Subcutaneous abdominal adipose tissue (tissue), 5 donors: ENCODE measurements around the gene MRPL33.
"Not testable (repeated sequence)": the region's sequence is repeated elsewhere in the genome, so short reads cannot be mapped to it uniquely, and the experiment has no call there.

Experiments used
- H3K27ac ChIP-seq: one replicate; pipeline ENCODE4 v1.7.0; 2013; ENCODE audit warnings: low read depth, mild to moderate bottlenecking, inconsistent platforms, low read length, moderate library complexity
- H3K27me3 ChIP-seq, 5 donors: one replicate each; pipeline ENCODE4 v1.7.0; 2013; ENCODE audit warnings: low read length in 5 of 5, inconsistent platforms in 1 of 5; ENCODE audit not compliant: control insufficient read depth in 5 of 5, insufficient read depth in 4 of 5
- H3K36me3 ChIP-seq, 5 donors: one replicate each; pipeline ENCODE4 v1.7.0; 2013; ENCODE audit warnings: low read length in 5 of 5; ENCODE audit not compliant: control insufficient read depth in 5 of 5, insufficient read depth in 5 of 5
- H3K4me1 ChIP-seq, 5 donors: one replicate each; pipeline ENCODE4 v1.7.0; 2013; ENCODE audit warnings: low read length in 5 of 5, mild to moderate bottlenecking in 3 of 5, moderate library complexity in 1 of 5; ENCODE audit not compliant: control insufficient read depth in 5 of 5, insufficient read depth in 5 of 5
- H3K4me3 ChIP-seq, 5 donors: one replicate each; pipeline ENCODE4 v1.7.0; 2013; ENCODE audit warnings: low read length in 5 of 5, low read depth in 1 of 5
- H3K9ac ChIP-seq, 5 donors: one replicate each; pipeline ENCODE4 v1.7.0; 2013; ENCODE audit warnings: low read length in 5 of 5, mild to moderate bottlenecking in 4 of 5, moderate library complexity in 3 of 5
- H3K9me3 ChIP-seq, 5 donors: one replicate each; pipeline ENCODE4 v1.7.0; 2013; ENCODE audit warnings: low read length in 5 of 5; ENCODE audit not compliant: control insufficient read depth in 5 of 5
- donor health status: healthy.
- donor health status: healthy.
- donor health status: healthy.
- donor health status: healthy.
- donor health status: healthy.

Gene MRPL33

DNA sequence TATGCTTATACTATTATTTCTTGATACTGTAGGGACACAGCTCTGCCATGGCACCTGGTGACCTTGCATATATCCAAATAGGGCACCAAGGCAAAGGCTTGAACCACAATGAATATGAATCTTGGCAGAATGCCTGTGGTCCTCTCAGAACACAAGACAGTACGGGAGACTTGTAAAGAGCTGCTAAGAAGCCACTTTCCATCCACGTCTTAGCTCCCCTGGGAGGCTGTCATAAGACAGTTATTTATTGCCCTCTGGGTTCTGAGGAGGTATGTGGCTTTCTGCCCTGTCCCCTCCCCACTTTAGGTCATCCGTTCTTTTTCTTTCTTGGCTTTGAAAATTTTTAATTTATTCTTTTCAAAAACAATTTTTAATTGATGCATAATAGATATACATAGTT, 29.8 kb upstream of the MRPL33 start:
- Histone ChIP-seq H3K27ac (no peak overlapping the region), H3K9ac (no peak overlapping the region), H3K9me3 (peaks cover 0 to 4% (median 0%) of the 10 kb centered on the region in 5 donors)

DNA sequence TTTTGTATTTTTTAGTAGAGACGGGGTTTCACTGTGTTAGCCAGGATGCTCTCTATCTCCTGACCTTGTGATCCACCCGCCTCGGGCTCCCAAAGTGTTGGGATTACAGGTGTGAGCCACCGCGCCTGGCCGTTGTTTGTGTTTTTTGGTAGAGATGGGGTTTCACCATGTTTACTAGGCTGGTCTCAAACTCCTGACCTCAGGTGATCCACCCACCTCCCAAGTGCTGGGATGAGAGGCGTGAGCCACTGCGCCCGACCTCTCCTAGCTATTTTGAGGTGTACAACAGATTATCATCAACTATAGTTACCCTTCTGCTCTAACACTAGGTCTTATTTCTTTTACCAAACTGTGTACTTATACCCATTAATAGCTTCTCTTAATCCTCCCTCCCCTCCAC, 28.9 kb upstream of the MRPL33 start:
- no peak overlapping the region for H3K27ac ChIP-seq
- no peak overlapping the region for H3K4me3 ChIP-seq
- H3K9me3 ChIP-seq = peaks cover 0 to 4% (median 0%) of the 10 kb centered on the region in 5 donors
- H3K9ac ChIP-seq = no peak overlapping the region
- H3K27me3 ChIP-seq = no peaks in the 10 kb centered on the region
- no peaks in the 10 kb centered on the region for H3K36me3 ChIP-seq
- peaks cover 0 to 13% (median 5%) of the 10 kb centered on the region in 5 donors for H3K4me1 ChIP-seq

More for the DNA sequence above, 29.8 kb upstream of the MRPL33 start:
- peaks cover 0 to 22% (median 10%) of the 10 kb centered on the region in 5 donors for H3K4me1 ChIP-seq
- H3K27me3 ChIP-seq = no peaks in the 10 kb centered on the region
- H3K36me3 ChIP-seq = no peaks in the 10 kb centered on the region
- no peak overlapping the region for H3K4me3 ChIP-seq

DNA sequence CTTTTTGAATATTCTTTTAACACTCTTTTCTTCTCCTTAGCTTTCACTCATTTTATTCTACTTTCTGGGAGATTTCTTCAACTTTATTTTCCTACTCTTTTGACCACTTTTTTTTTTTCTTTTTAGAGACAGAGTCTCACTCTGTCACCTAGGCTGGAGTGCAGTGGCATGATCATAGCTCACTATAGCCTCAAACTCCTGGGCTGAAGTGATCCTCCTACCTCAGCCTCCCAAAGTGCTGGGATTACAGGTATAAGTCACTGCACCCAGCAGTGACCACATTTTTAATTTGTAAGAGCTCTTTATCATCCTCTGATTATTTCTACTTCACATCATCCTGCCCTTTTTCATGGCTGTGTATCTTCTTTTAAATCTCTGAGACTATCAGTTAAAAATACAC, 26.0 kb upstream of the MRPL33 start:
- not testable (repeated sequence) for H3K9ac ChIP-seq, H3K27me3 ChIP-seq, H3K4me3 ChIP-seq, H3K36me3 ChIP-seq, H3K27ac ChIP-seq, H3K4me1 ChIP-seq
- peaks cover 0 to 13% (median 8%) of the 10 kb centered on the region in 5 donors for H3K9me3 ChIP-seq

DNA sequence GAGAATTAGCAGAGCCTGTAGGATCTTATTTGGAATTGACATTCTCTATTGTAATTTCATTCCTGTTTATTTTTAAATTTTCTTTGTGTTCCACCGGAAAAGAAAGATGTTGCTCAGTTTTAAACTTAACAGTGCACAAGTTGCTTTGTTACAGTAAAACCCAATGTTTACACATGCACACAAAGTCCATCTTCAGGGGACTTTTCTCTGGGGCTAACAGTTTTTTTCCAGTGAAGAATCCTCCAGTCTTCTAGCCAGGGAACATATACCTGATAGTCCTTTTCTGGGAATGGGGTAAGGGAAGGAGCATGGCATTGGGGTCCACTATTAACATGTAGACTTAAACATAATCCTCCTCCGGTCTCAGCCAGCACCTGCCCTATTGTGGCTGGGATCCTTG, 25.2 kb upstream of the MRPL33 start:
- H3K36me3 ChIP-seq = no peaks in the 10 kb centered on the region
- H3K27me3 ChIP-seq = peaks cover 0 to 2% (median 0%) of the 10 kb centered on the region in 5 donors
- H3K9ac ChIP-seq = no peak overlapping the region
- no peaks in the 10 kb centered on the region for H3K4me1 ChIP-seq
- no peak overlapping the region for H3K27ac ChIP-seq
- no peak overlapping the region for H3K4me3 ChIP-seq
- peaks cover 0 to 13% (median 8%) of the 10 kb centered on the region in 5 donors for H3K9me3 ChIP-seq

DNA sequence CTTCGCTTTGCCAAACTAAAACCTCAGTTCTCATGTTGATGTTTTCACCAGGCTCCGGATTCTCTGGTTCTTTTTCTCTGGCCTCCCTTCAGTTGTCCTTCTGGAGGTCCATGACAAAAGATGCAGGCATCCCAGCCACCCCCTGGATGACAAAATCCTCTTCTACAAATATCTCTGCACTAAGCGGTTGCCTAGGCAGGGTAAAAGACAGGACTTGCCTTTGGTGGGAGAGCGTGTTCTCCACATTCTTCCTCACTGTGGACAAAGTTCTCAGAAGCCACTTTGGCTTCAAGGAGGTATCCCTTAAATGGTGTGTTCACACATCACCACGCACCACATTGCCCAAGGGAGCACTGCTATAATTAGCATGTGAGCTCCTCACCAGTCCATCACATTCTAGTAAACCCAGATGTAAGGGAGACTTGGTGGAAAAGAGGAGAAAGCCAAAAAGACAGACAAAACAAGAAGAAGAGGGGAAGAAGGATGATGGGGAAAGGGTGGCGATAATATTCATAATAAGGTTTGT, 23.6 kb upstream of the MRPL33 start:
- H3K27me3 ChIP-seq = peaks cover 0 to 3% (median 0%) of the 10 kb centered on the region in 5 donors
- no peak overlapping the region for H3K27ac ChIP-seq
- no peaks in the 10 kb centered on the region for H3K4me1 ChIP-seq
- peaks cover 0 to 13% (median 8%) of the 10 kb centered on the region in 5 donors for H3K9me3 ChIP-seq
- H3K9ac ChIP-seq = no peak overlapping the region
- no peak overlapping the region for H3K4me3 ChIP-seq
- no peaks in the 10 kb centered on the region for H3K36me3 ChIP-seq

DNA sequence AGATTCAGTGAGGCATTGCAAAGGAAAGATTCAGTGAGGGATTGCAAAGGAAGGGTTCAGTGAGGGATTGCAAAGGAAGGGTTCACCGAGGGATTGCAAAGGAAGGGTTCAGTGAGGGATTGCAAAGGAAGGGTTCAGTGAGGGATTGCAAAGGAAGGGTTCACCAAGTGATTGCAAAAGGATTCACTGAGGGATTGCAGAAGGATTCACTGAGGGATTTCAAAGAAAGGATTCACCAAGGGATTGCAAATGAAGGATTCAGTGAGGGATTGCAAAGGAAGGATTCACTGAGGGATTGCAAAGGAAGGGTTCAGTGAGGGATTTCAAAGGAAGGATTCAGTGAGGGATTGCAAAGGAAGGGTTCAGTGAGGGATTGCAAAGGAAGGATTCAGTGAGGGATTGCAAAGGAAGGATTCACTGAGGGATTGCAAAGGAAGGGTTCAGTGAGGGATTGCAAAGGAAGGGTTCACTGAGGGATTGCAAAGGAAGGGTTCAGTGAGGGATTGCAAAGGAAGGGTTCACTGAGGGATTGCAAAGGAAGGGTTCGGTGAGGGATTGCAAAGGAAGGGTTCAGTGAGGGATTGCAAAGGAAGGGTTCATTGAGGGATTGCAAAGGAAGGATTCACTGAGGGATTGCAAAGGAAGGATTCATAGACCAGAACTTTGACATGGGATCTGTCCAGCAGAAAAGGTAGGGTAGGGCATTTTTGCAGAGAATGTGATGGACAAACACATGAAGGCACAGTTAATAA, 22.5 kb upstream of the MRPL33 start:
- H3K4me1 ChIP-seq, H3K4me3 ChIP-seq, H3K9ac ChIP-seq, H3K36me3 ChIP-seq, H3K27ac ChIP-seq, H3K27me3 ChIP-seq: not testable (repeated sequence)
- H3K9me3 ChIP-seq = peaks cover 0 to 13% (median 8%) of the 10 kb centered on the region in 5 donors

DNA sequence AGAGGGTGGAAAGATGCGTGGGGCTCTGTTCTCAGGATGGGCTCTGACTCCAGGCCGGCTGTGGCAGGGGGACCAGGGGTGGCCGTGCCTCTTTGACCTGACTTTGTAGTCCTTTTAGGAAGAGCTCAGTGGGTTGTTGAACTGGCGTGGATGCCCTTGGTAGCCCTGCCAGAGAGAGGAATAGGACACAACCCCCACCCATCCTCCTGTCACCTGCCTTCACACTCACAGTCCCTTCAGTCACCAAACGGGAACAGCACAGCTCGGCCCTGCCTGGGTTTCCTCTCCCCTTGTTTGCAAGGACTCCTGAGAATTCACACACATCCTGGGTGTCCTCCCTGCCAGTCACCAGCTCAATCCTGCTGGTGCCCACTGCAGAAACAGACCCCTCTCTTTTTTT, 20.1 kb upstream of the MRPL33 start:
- Histone ChIP-seq H3K4me3 (no peak overlapping the region), H3K27ac (no peak overlapping the region), H3K4me1 (peaks cover 0 to 4% (median 3%) of the 10 kb centered on the region in 5 donors), H3K36me3 (no peaks in the 10 kb centered on the region), H3K9me3 (peaks cover 0 to 9% (median 8%) of the 10 kb centered on the region in 5 donors), H3K27me3 (peaks cover 0 to 3% (median 0%) of the 10 kb centered on the region in 5 donors), H3K9ac (no peak overlapping the region)

DNA sequence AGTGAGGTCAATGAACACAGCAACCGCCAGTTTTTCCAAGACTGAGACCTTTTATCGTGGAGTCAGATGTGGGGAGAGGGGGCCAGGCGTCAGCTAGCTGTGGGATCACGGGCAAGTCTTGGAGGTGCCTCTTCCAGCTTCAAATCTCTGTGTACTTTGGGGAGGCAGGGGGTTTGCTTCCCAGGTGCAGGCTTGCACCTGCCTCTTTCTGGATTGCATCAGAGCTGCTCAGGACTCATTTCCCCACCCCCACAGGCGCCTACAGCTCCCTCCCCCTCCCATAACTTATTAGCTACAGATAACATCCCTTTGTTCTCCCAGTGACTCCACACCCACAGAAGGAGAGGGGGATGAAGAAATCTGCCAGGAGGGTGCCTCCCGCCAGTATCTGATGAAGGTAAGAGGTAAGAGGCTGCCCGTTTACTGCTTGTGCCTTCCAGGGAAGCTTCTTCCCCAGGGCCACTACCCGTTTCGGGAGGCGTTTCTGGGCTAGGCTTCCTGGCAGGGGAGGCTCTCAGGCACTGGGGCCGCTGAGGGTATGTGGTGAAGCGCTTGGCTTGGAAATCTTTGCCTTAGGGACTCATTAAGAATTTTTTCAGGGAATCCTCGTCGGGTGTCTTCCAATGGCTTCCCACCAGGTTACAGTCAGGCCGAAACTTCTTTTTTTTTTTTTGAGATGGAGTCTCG, 18.8 kb upstream of the MRPL33 start:
- Histone ChIP-seq H3K36me3 (no peaks in the 10 kb centered on the region), H3K27me3 (peaks cover 0 to 3% (median 0%) of the 10 kb centered on the region in 5 donors), H3K4me3 (no peak overlapping the region), H3K27ac (no peak overlapping the region), H3K9ac (no peak overlapping the region), H3K9me3 (peaks cover 0 to 9% (median 8%) of the 10 kb centered on the region in 5 donors), H3K4me1 (peaks cover 0 to 8% (median 5%) of the 10 kb centered on the region in 5 donors)

DNA sequence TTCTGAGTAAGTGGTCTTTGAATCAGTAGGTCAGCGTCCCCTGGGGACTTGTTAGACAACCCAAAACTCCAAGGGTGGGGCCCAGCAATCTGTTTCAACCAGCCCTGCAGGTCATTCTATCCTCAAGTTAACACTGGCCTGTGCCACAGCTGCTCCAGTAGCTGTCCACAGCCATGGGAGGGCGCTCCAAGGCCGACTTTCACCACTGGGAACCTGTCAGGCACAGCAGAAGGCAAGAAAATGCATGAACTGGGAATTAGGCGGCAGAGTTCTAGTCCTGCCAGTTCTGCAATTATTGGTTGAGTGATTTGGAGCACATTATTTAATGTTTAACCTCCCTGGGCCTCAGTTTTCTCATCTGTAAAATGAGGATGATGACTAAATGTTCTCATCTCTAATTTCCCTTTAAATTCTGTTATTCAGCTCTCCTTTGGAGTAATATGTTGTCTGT, 17.4 kb upstream of the MRPL33 start:
- Histone ChIP-seq H3K4me1 (peaks cover 0 to 8% (median 5%) of the 10 kb centered on the region in 5 donors), H3K9me3 (peaks cover 0 to 3% (median 2%) of the 10 kb centered on the region in 5 donors), H3K27me3 (peaks cover 0 to 3% (median 0%) of the 10 kb centered on the region in 5 donors), H3K4me3 (no peak overlapping the region), H3K9ac (no peak overlapping the region), H3K36me3 (no peaks in the 10 kb centered on the region), H3K27ac (no peak overlapping the region)

DNA sequence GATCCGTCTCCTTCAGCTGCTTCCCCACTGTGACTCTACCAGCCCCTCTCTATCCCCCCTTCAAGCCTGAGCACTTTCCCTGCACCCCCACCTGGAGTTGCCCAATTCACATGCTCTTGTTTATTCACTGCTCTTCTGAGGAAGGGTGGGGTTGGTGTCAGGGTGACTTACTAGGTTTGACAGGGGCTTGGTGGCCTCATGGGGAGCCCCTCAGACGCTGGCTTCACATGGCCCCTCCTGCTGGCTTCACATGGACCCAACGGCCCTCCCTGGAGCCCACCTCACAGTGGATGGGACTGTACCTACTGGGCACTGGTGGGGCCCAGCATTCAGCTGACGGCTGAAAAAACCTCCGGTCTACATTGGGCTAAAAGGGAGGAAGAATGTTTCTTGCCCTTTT, 16.7 kb upstream of the MRPL33 start:
- no peaks in the 10 kb centered on the region for H3K36me3 ChIP-seq
- H3K4me1 ChIP-seq = peaks cover 0 to 8% (median 5%) of the 10 kb centered on the region in 5 donors
- H3K27me3 ChIP-seq = peaks cover 0 to 3% (median 0%) of the 10 kb centered on the region in 5 donors
- H3K27ac ChIP-seq = no peak overlapping the region
- H3K9ac ChIP-seq = no peak overlapping the region
- H3K4me3 ChIP-seq = no peak overlapping the region
- H3K9me3 ChIP-seq = no peaks in the 10 kb centered on the region
